H9 (cell line): ENCODE data around the gene KRTAP10-3. TPM values are rescaled to one million over a fixed set of nuclear protein-coding genes. Genes with fewer than 3 reads are reported as not detected.

ENCODE experiments used
- DNase-seq: peaks from one replicate; pipeline ENCODE4 v3.0.0-alpha.2; 2017
- H2AFZ ChIP-seq: one replicate; pipeline ENCODE4 v1.6.1; 2013; ENCODE audit warnings: mild to moderate bottlenecking, low read length, control low read depth, moderate library complexity
- H2AK5ac ChIP-seq: 2 replicates; pipeline ENCODE4 v1.6.1; 2013; ENCODE audit warnings: low read length, control low read depth, mixed read lengths; ENCODE audit not compliant: insufficient read length
- H2BK120ac ChIP-seq: one replicate; pipeline ENCODE4 v1.6.1; 2013; ENCODE audit warnings: low read depth, mild to moderate bottlenecking, low read length, control low read depth, inconsistent platforms; ENCODE audit not compliant: poor library complexity, severe bottlenecking
- H2BK12ac ChIP-seq: 2 replicates; pipeline ENCODE4 v1.6.1; 2013; ENCODE audit warnings: low read length, control low read depth, mixed read lengths, low read depth; ENCODE audit not compliant: insufficient read length
- H2BK15ac ChIP-seq: 2 replicates; pipeline ENCODE4 v1.6.1; 2013; ENCODE audit warnings: low read depth, low read length, control low read depth
- H2BK20ac ChIP-seq: one replicate; pipeline ENCODE4 v1.6.1; 2013; ENCODE audit warnings: low read depth, mild to moderate bottlenecking, low read length, control low read depth, inconsistent platforms; ENCODE audit not compliant: poor library complexity, severe bottlenecking
- H2BK5ac ChIP-seq: 2 replicates; pipeline ENCODE4 v1.6.1; 2013; ENCODE audit warnings: low read length, control low read depth, mixed read lengths; ENCODE audit not compliant: insufficient read length
- H3K14ac ChIP-seq: 2 replicates; pipeline ENCODE4 v1.6.1; 2013; ENCODE audit warnings: low read length, control low read depth; ENCODE audit not compliant: insufficient read depth
- H3K18ac ChIP-seq: 2 replicates; pipeline ENCODE4 v1.6.1; 2013; ENCODE audit warnings: low read depth, mild to moderate bottlenecking, mixed read lengths, low read length, control low read depth; ENCODE audit not compliant: insufficient read length
- H3K23ac ChIP-seq: 2 replicates; pipeline ENCODE4 v1.6.1; 2013; ENCODE audit warnings: low read length, control low read depth, mixed read lengths, low read depth; ENCODE audit not compliant: insufficient read length
- H3K23me2 ChIP-seq: 2 replicates; pipeline ENCODE4 v1.6.1; 2013; ENCODE audit warnings: low read depth, mild to moderate bottlenecking, mixed read lengths, low read length, control low read depth; ENCODE audit not compliant: insufficient read length, poor library complexity, severe bottlenecking
- H3K27ac ChIP-seq: 2 replicates; pipeline ENCODE4 v1.5.1; 2013; ENCODE audit warnings: low read length, control low read depth, mixed read lengths, low read depth; ENCODE audit not compliant: insufficient read length
- H3K27me3 ChIP-seq: 2 replicates; pipeline ENCODE4 v1.6.1; 2013; ENCODE audit warnings: low read length, control low read depth, inconsistent platforms; ENCODE audit not compliant: insufficient read depth
- H3K4ac ChIP-seq: 2 replicates; pipeline ENCODE4 v1.6.1; 2013; ENCODE audit warnings: low read depth, mild to moderate bottlenecking, control low read depth, inconsistent platforms, low read length, moderate library complexity
- H3K4me1 ChIP-seq: 2 replicates; pipeline ENCODE4 v1.6.1; 2013; ENCODE audit warnings: low read length, control low read depth, inconsistent platforms; ENCODE audit not compliant: insufficient read depth
- H3K4me2 ChIP-seq: 2 replicates; pipeline ENCODE4 v1.6.1; 2013; ENCODE audit warnings: low read length, control low read depth, mixed read lengths; ENCODE audit not compliant: insufficient read length, insufficient read depth
- H3K56ac ChIP-seq: 2 replicates; pipeline ENCODE4 v1.6.1; 2013; ENCODE audit warnings: low read depth, mild to moderate bottlenecking, mixed read lengths, low read length, control low read depth; ENCODE audit not compliant: insufficient read length
- H3K79me1 ChIP-seq: 2 replicates; pipeline ENCODE4 v1.6.1; 2013; ENCODE audit warnings: low read depth, mild to moderate bottlenecking, moderate library complexity, low read length, control low read depth, inconsistent platforms; ENCODE audit not compliant: insufficient read depth, poor library complexity, severe bottlenecking
- H3K79me2 ChIP-seq: 2 replicates; pipeline ENCODE4 v1.6.1; 2013; ENCODE audit warnings: low read length, control low read depth, inconsistent platforms; ENCODE audit not compliant: insufficient read depth
- H3K9ac ChIP-seq: 2 replicates; pipeline ENCODE4 v1.6.1; 2013; ENCODE audit warnings: low read length, control low read depth, mixed read lengths; ENCODE audit not compliant: insufficient read length; ENCODE audit errors: extremely low read depth
- H3K9me3 ChIP-seq: one replicate; pipeline ENCODE4 v1.6.1; 2013; ENCODE audit warnings: low read depth, low read length, inconsistent platforms; ENCODE audit not compliant: control insufficient read depth
- H3T11ph ChIP-seq: one replicate; pipeline ENCODE4 v1.6.1; 2013; ENCODE audit warnings: mild to moderate bottlenecking, low read length, control low read depth, inconsistent platforms
- H4K20me1 ChIP-seq: one replicate; pipeline ENCODE4 v1.6.1; 2013; ENCODE audit not compliant: control insufficient read depth, insufficient read length, insufficient read depth
- H4K5ac ChIP-seq: 2 replicates; pipeline ENCODE4 v1.6.1; 2013; ENCODE audit warnings: low read depth, mild to moderate bottlenecking, mixed read lengths, low read length, control low read depth; ENCODE audit not compliant: insufficient read length
- H4K8ac ChIP-seq: replicated peaks from 2 replicates; pipeline ENCODE4 v1.6.1; 2013; ENCODE audit warnings: low read length, control low read depth, mixed read lengths, low read depth; ENCODE audit not compliant: insufficient read length
- H4K91ac ChIP-seq: 2 replicates; pipeline ENCODE4 v1.6.1; 2013; ENCODE audit warnings: low read depth, mild to moderate bottlenecking, moderate library complexity, mixed read lengths, low read length, control low read depth; ENCODE audit not compliant: insufficient read length
- H3K27ac Mint-ChIP-seq, 3 experiments: 2 replicates in 2 of 3; 3 replicates in 1 of 3; pipeline ENCODE4 v1.8.0; 2020 to 2021; ENCODE audit warnings: mixed read lengths in 3 of 3, mild to moderate bottlenecking in 1 of 3, moderate library complexity in 1 of 3
- H3K27me3 Mint-ChIP-seq: 2 replicates; pipeline ENCODE4 v1.8.0; 2021; ENCODE audit warnings: low read depth, mild to moderate bottlenecking, moderate library complexity, mixed read lengths
- H3K36me3 Mint-ChIP-seq, 3 experiments: 2 replicates in 2 of 3; 3 replicates in 1 of 3; pipeline ENCODE4 v1.8.0; 2020 to 2021; ENCODE audit warnings: low read depth in 3 of 3, mixed read lengths in 3 of 3; ENCODE audit not compliant: insufficient read depth in 1 of 3
- H3K4me1 Mint-ChIP-seq, 2 experiments: 2 replicates each; pipeline ENCODE4 v1.8.0; 2020; ENCODE audit warnings: mixed read lengths in 2 of 2
- H3K4me3 Mint-ChIP-seq, 2 experiments: 2 replicates in 1 of 2; 3 replicates in 1 of 2; pipeline ENCODE4 v1.8.0; 2020 to 2021; ENCODE audit warnings: mild to moderate bottlenecking in 2 of 2, mixed read lengths in 2 of 2, moderate library complexity in 1 of 2
- H3K9me3 Mint-ChIP-seq, 2 experiments: 2 replicates in 1 of 2; 3 replicates in 1 of 2; pipeline ENCODE4 v1.8.0; 2020; ENCODE audit warnings: mild to moderate bottlenecking in 2 of 2, mixed read lengths in 2 of 2, moderate library complexity in 1 of 2
- CTCF ChIP-seq: fragments of 200-600 bp; sonication (generic); conservative IDR thresholded peaks from 3 replicates; pipeline ENCODE4 v1.8.0; 2021; ENCODE audit warnings: antibody characterized with exemption, mild to moderate bottlenecking
- WGBS: extraction: QIAGEN DNeasy Blood & Tissue Kit; methylation state at CpG from one replicate; pipeline ENCODE4 v1.1.7; 2013; ENCODE audit warnings: missing lambda C conversion rate, low lambda C conversion rate, mixed read lengths; ENCODE audit not compliant: insufficient read length; ENCODE audit errors: extremely low coverage; 5-methylcytosine and 5-hydroxymethylcytosine counted together
- total RNA-seq: library from RNA; stranded (reverse); gene quantifications from 2 replicates; pipeline ENCODE4 v1.2.1, GENCODE V29; 2021

KRTAP10-3 gene
- total RNA-seq, 1 experiment from 2014 or later, result not detected

GRCh38 chr21:44575307-44576024 is 16.9 kb upstream of the KRTAP10-3 start:
- no peak overlapping the region for H3K4me3 Mint-ChIP-seq
- H3K27ac Mint-ChIP-seq, result no peak overlapping the region

More at GRCh38 chr21:44575307-44576024, 16.9 kb upstream of the KRTAP10-3 start:
- Histone ChIP-seq H3K18ac (no peak overlapping the region), H3K79me2 (no peaks in the 10 kb centered on the region), H3K14ac (no peak overlapping the region), H2BK5ac (no peak overlapping the region), H3K56ac (no peak overlapping the region), H4K8ac (no peak overlapping the region), H3K4me2 (no peak overlapping the region), H2AFZ (no peak overlapping the region), H2AK5ac (no peak overlapping the region), H3K4ac (no peak overlapping the region), H3K23me2 (no peaks in the 10 kb centered on the region), H3K9me3 (no peaks in the 10 kb centered on the region), H2BK15ac (no peak overlapping the region), H3K79me1 (no peaks in the 10 kb centered on the region), H4K20me1 (no peaks in the 10 kb centered on the region), H2BK120ac (no peak overlapping the region), H3T11ph (no peak overlapping the region), H3K9ac (no peak overlapping the region), H4K5ac (no peak overlapping the region), H2BK12ac (no peak overlapping the region), H3K27ac (no peak overlapping the region), H2BK20ac (no peak overlapping the region), H4K91ac (no peak overlapping the region), H3K4me1 (no peaks in the 10 kb centered on the region), H3K23ac (no peak overlapping the region), H3K27me3 (no peaks in the 10 kb centered on the region)
- Mint-ChIP-seq H3K4me1 (peaks cover 9 to 22% of the 10 kb centered on the region in 2 experiments), H3K27me3 (peaks cover 24% of the 10 kb centered on the region), H3K9me3 (peaks cover 30 to 32% of the 10 kb centered on the region in 2 experiments), H3K36me3 (peaks cover 3 to 36% (median 15%) of the 10 kb centered on the region in 3 experiments; a peak in 5 of 7 replicates)
- no peak for TF ChIP-seq CTCF
- WGBS, result no CpG with 5 or more reads among the region's 20 CpGs
- no peak for DNase-seq
